ENCODE data around the gene COBL.

GRCh38 chr7:51227861-51228260 is 88.7 kb downstream of the COBL start:
- TF ChIP-seq CTCF (IDR thresholded peaks at IDR 0.05), result no peak
- TF ChIP-seq POLR2A (IDR thresholded peaks at IDR 0.05), result no peak

All from right lobe of liver (tissue), 4 donors.